HG03196 (cell line): ENCODE results near the gene NPFF.
A peak's percentile ranks its signal among the peaks of the same experiment; 100 is the strongest.
"Not testable (repeated sequence)": the region's sequence is repeated elsewhere in the genome, so short reads cannot be mapped to it uniquely, and the experiment has no call there.

Experiments used
- ATAC-seq: cut with Tn5 transposase; IDR thresholded peaks from one replicate; pipeline ENCODE4 v1.9.1; 2021; ENCODE audit not compliant: unreplicated experiment

The NPFF gene

GRCh38 chr12:53506881-53507602, at the start of gene NPFF:
TSS of gene NPFF (minus strand) at chr12:53507484. CDS start at chr12:53507474, 10 bp downstream.
- no peak for ATAC-seq

GRCh38 chr12:53552361-53553327, 45.4 kb upstream of the NPFF start:
- no peak for ATAC-seq

GRCh38 chr12:53551889-53552291, 44.6 kb upstream of the NPFF start:
- ATAC-seq = no peak

GRCh38 chr12:53550595-53550994, 43.3 kb upstream of the NPFF start:
- no peak for ATAC-seq

- ATAC-seq = not testable (repeated sequence)
These were observed 42.8 kb upstream of the NPFF start for GRCh38 chr12:53550131-53550530.

- ATAC-seq = not testable (repeated sequence)
These were observed 41.1 kb upstream of the NPFF start for GRCh38 chr12:53548354-53548753.

GRCh38 chr12:53543539-53543938, 36.3 kb upstream of the NPFF start:
- ATAC-seq = peak; percentile 70

GRCh38 chr12:53539526-53539925, 32.2 kb upstream of the NPFF start:
- no peak for ATAC-seq

GRCh38 chr12:53538209-53538689, 31.0 kb upstream of the NPFF start:
- ATAC-seq = no peak

- ATAC-seq = no peak
These were observed 29.7 kb upstream of the NPFF start for GRCh38 chr12:53536962-53537361.

- ATAC-seq = no peak
These were observed 26.2 kb upstream of the NPFF start for GRCh38 chr12:53533471-53533870.

- no peak for ATAC-seq
These were observed 25.5 kb upstream of the NPFF start for GRCh38 chr12:53532524-53533445.

GRCh38 chr12:53532021-53532420, 24.7 kb upstream of the NPFF start:
- ATAC-seq = no peak

- ATAC-seq = no peak
These were observed 23.6 kb upstream of the NPFF start for GRCh38 chr12:53530920-53531319.

GRCh38 chr12:53530061-53530460, 22.8 kb upstream of the NPFF start:
- no peak for ATAC-seq

GRCh38 chr12:53524476-53524875, 17.2 kb upstream of the NPFF start:
- ATAC-seq = no peak

GRCh38 chr12:53523131-53523530, 15.8 kb upstream of the NPFF start:
- ATAC-seq = no peak

- ATAC-seq = no peak
These were observed 11.1 kb upstream of the NPFF start for GRCh38 chr12:53518381-53518780.

- ATAC-seq = no peak
These were observed 9.6 kb upstream of the NPFF start for GRCh38 chr12:53516758-53517455.

- ATAC-seq = no peak
These were observed 8.0 kb upstream of the NPFF start for GRCh38 chr12:53515291-53515680.
